Dedifferentiated amniotic fluid mesenchymal stem cell (primary cell): ENCODE results near the gene KLHL11.

Source experiments
- DNase-seq: peaks from one replicate; pipeline ENCODE4 v3.0.0-alpha.2; 2016; ENCODE audit errors: extremely low spot score

Gene KLHL11

DNA sequence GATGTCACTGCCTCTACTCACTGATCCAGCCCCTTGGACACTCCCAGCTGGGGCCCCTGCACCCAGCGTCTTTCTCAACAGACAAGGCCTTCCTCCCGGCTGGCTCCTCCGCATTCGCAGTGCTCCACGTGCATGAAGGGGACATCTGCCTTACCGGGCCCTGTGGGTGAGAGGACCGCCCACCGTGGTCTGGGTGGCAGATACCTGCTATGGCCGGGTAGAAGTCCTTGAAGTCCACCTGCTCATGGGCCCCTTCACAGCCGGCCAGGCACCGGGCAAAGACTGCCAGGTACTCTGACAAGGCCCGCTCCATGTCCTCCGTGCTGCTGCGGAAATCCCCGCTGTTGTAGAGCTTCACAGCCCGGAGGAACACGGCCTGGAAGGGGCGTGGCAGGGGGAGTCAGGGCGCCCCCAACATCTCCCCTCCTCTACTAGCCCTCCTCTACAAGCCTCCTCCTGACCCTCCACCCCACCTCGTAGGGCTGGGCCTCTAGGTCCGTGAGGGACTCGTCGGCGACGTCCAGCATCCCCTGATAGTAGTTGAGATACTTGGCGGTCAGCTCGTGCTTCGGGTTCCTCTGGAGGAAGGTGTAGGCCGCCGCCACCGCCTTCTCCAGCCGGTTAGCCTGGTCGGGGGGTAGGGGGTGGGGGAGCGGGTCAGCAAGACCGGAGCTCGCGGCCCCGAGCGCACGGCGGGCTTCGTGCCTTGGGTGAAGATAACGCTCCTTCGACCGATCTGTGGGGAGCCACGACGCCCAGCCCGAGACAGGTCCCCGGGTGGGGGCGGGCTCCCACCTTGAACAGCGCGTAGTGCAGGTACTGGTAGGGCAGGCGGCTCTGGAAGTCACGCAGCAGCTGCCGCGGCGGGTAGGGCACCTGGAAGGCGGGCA, 54.3 kb downstream of the KLHL11 start:
- no peak for DNase-seq

DNA sequence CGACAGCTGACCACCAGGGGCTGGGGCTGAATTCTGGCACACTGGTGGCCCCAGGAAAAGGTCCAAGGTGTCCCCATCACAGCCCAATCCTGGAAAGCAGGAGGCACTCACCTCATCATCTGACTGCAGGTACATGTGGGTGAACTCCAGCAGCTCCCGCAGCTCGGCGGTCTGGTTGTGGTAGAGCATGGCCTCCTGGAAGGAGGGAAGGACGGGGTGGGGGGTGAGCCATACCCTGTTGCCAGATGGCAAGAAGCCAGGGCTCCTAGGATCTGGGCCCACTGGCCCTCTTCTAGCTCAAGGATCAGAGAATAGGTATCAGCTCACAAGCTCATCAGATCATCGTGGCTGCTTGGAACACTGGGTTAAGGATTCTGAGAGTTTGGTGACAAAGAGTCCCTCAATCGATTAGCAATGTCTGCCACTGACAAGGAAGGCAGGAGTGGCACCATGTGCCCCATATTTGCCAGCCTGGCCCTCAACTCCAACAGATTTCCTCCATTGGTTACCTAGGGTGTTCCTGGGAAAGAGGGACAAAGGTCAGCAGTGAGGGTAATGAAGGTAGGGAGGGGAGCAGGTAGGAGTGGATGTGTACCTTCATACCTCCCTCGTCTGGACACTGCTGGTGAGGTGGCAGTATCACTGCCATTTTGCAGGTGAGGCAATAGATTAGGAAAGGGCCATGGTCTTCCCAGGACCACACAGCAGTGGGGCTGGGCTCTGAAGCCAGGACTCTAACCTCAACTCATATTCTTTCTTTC, 58.4 kb downstream of the KLHL11 start:
- no peak for DNase-seq
